Fibroblast of villous mesenchyme (primary cell): ENCODE results near the gene ATL2. TPM values are rescaled to one million over a fixed set of nuclear protein-coding genes. Genes with fewer than 3 reads are reported as not detected.
A peak's percentile ranks its signal among the peaks of the same experiment; 100 is the strongest.
"Not testable (repeated sequence)": the region's sequence is repeated elsewhere in the genome, so short reads cannot be mapped to it uniquely, and the experiment has no call there.

Experiments
- DNase-seq: peaks from one replicate; pipeline ENCODE4 v3.0.0-alpha.2; 2010; ENCODE audit warnings: low read depth
- H3K4me3 ChIP-seq: 2 replicates; pipeline ENCODE4 v1.5.1; 2011; ENCODE audit warnings: low read depth, mild to moderate bottlenecking, low read length
- CTCF ChIP-seq: IDR thresholded peaks from 2 replicates; pipeline ENCODE4 v1.5.1; 2012; ENCODE audit warnings: low read depth, mild to moderate bottlenecking, low read length; ENCODE audit not compliant: insufficient read depth
- total RNA-seq: library from RNA; depleted of rRNA; stranded (reverse); fragments of >200 nt; gene quantifications from 2 replicates; pipeline ENCODE4 v1.2.3, GENCODE V29; 2012

Gene ATL2
- total RNA-seq, 1 donor = 65.6 TPM

GRCh38 chr2:38290332-38290731, 86.7 kb downstream of the ATL2 start:
- no peak for DNase-seq
- no peak for TF ChIP-seq CTCF

GRCh38 chr2:38284971-38285370, 92.1 kb downstream of the ATL2 start:
- DNase-seq = no peak

More at GRCh38 chr2:38290332-38290731, 86.7 kb downstream of the ATL2 start:
- H3K4me3 ChIP-seq = no peak overlapping the region

GRCh38 chr2:38281095-38281742, 95.9 kb downstream of the ATL2 start:
- DNase-seq = no peak
- H3K4me3 ChIP-seq = no peak overlapping the region
- TF ChIP-seq CTCF = no peak

More at GRCh38 chr2:38284971-38285370, 92.1 kb downstream of the ATL2 start:
- no peak for TF ChIP-seq CTCF
- no peak overlapping the region for H3K4me3 ChIP-seq

GRCh38 chr2:38279201-38279600, 97.9 kb downstream of the ATL2 start:
- no peak for DNase-seq
- no peak for TF ChIP-seq CTCF
- no peak overlapping the region for H3K4me3 ChIP-seq

- not testable (repeated sequence) for DNase-seq, H3K4me3 ChIP-seq
These were observed 99.0 kb downstream of the ATL2 start for GRCh38 chr2:38278117-38278438.

GRCh38 chr2:38277245-38278116, 99.6 kb downstream of the ATL2 start:
- DNase-seq = peak; percentile 67
- TF ChIP-seq CTCF = no peak
- no peak overlapping the region for H3K4me3 ChIP-seq
